Measurements from ENCODE around the gene CHCHD6.

Gene CHCHD6

DNA sequence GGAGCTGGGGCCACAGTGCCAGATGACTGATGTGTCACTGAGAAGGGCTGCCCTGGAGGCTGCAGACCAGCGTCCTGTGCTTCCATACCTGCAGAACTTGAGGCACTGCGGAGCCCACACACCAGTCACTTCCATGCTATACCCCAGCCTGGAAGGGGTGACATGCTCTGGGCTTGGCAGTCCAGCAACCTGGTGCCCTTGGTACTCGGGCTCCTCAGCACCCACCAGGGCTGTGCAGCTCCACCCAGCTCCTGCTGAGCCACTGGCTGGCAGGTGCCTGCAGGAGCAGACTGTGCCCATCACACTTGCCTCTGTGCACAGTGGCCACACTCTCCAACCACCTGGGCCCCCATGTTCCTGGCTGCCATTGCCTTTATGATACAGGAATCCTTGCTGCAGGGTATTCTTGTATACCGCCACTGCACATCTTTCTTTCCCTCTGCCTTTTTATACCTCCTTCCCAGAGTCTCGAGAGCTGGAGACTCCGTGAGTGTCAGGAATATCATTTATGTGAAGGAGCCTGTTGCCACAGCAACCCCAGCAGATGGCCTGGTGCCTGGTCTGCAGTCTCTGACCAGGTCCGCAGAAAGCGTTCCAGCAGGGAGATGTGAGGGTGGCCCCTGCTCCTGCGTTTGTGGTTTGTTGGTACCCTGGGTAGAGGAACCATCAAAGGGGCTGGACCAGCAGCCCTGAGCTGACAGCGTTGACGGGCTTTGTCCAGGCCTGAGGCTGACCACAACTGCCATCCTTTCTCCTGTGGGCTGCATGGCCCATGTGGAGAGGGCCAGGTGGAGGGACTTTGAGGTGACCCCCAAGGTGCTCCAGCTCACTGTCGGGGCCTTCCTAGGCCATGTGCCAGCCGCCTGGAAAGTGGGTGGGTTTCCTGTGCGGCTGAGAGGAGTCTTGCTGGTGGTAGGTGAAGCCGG is 185.5 kb downstream of the CHCHD6 start:
- DNase-seq, result peak in 1 of 2 donors; percentile 47
- intact Hi-C loops (cut with DNase I; ENCODE audit: low total_unique reads), result no loop called here
- Histone ChIP-seq H3K27me3 (no peaks in the 10 kb centered on the region), H3K27ac (no peak overlapping the region), H3K4me3 (no peak overlapping the region), H3K36me3 (no peaks in the 10 kb centered on the region), H3K9me3 (no peaks in the 10 kb centered on the region), H3K4me1 (no peaks in the 10 kb centered on the region)
- TF ChIP-seq, protein P1, sequence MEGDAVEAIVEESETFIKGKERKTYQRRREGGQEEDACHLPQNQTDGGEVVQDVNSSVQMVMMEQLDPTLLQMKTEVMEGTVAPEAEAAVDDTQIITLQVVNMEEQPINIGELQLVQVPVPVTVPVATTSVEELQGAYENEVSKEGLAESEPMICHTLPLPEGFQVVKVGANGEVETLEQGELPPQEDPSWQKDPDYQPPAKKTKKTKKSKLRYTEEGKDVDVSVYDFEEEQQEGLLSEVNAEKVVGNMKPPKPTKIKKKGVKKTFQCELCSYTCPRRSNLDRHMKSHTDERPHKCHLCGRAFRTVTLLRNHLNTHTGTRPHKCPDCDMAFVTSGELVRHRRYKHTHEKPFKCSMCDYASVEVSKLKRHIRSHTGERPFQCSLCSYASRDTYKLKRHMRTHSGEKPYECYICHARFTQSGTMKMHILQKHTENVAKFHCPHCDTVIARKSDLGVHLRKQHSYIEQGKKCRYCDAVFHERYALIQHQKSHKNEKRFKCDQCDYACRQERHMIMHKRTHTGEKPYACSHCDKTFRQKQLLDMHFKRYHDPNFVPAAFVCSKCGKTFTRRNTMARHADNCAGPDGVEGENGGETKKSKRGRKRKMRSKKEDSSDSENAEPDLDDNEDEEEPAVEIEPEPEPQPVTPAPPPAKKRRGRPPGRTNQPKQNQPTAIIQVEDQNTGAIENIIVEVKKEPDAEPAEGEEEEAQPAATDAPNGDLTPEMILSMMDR (IDR thresholded peaks at IDR 0.05), result no peak

DNA sequence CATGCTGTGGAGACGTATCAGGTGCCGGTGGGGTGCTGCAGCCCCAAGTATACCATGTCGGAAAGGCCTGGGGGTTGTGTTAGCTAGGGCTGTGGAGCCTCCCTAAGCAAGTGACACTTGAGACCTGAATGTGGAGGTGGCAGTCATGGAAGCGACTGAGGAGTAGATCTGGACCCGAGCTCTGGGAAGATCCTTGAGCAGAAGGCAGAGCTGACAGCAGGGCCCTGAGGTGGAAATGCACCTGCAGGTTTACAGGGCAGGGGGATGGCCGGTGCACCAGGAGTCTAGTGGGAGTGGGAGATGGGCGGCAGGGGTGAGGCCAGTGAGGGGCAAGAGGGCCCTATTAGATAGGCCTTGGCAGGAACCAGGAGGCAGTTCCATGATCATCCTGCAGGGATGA is 187.1 kb downstream of the CHCHD6 start:
- Histone ChIP-seq H3K4me1 (peaks cover 0 to 14% (median 11%) of the 10 kb centered on the region in 4 donors), H3K9me3 (no peaks in the 10 kb centered on the region), H3K4me3 (no peak overlapping the region), H3K27me3 (no peaks in the 10 kb centered on the region), H3K36me3 (no peaks in the 10 kb centered on the region), H3K27ac (no peak overlapping the region)
- intact Hi-C loops (cut with DNase I; ENCODE audit: low total_unique reads), result no loop called here
- DNase-seq, result peak in 1 of 2 donors; percentile 21
- TF ChIP-seq, protein P1 (IDR thresholded peaks at IDR 0.05), result no peak

DNA sequence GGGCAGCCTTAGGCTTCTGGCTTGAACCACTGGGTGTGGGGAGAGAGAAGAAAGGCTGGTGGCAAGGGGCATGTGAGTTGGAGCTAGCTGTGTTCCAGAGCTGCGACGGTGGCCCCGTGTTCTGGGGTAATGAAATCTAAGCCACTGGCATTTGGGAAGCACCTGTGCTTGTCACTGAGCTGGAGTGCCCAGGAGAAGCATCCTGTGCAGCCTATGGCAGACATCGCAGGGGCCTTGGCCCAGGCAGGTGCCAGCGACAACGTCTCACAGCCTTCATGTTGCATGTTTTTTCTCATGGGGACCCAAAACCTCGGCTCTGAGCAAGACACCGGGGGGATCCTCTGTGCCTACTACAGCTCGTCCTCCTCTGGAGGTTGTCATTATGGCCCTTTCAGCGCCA is 187.8 kb downstream of the CHCHD6 start:
- TF ChIP-seq, protein P1 (IDR thresholded peaks at IDR 0.05), result no peak
- intact Hi-C loops (cut with DNase I; ENCODE audit: low total_unique reads), result no loop called here
- peak in 1 of 2 donors; percentile 53 for DNase-seq
- H3K4me1 ChIP-seq, result peaks cover 0 to 20% (median 11%) of the 10 kb centered on the region in 4 donors
- no peaks in the 10 kb centered on the region for H3K9me3 ChIP-seq
- H3K27me3 ChIP-seq, result no peaks in the 10 kb centered on the region
- no peak overlapping the region for H3K4me3 ChIP-seq
- no peaks in the 10 kb centered on the region for H3K36me3 ChIP-seq
- H3K27ac ChIP-seq, result no peak overlapping the region

DNA sequence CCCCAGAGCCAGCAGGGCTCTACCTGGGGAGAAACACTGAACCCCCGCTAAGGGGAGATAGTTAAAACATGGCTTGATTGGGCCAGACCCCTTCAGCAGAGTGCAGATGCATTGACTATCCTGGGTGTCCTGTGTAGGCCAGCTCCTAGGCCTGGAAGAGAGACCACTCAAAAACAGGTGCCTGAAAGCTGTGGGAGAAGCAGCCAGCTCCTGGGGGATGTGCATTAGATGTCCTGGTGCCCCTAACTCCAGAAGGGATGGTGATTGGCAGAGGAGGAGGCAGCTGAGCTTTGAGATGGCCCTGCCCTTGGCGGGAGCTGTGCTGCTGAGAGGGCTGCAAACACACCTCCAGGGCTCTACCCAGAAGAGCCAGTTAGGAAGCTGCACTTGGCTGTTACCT is 189.6 kb downstream of the CHCHD6 start:
- peaks cover 0 to 22% (median 11%) of the 10 kb centered on the region in 4 donors for H3K4me1 ChIP-seq
- no peaks in the 10 kb centered on the region for H3K9me3 ChIP-seq
- no peaks in the 10 kb centered on the region for H3K27me3 ChIP-seq
- H3K36me3 ChIP-seq, result no peaks in the 10 kb centered on the region
- H3K4me3 ChIP-seq, result no peak overlapping the region
- peak in 1 of 2 donors; percentile 34 for DNase-seq
- TF ChIP-seq, protein P1 (IDR thresholded peaks at IDR 0.05), result no peak
- intact Hi-C loops (cut with DNase I; ENCODE audit: low total_unique reads), result no loop called here
- H3K27ac ChIP-seq, result no peak overlapping the region

DNA sequence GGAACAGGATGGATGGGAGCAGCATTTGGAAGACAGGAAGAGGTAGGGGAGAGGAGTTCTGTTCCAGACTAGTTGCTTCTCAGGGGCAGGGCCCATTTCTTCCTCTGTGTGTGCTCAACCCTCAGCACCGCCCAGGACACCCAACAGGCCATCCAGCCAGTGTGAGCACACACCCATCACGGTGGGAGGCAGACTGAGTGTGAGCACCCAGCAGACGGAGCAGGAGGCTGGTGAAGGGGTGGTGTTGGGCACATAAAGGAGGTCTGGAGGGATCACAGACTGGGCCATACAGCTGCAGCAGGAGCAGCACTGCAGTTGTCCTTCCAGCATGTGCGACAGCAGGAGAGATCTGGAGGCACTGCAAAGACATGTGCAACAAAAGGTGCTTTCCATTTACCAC is 190.4 kb downstream of the CHCHD6 start:
- H3K9me3 ChIP-seq, result no peaks in the 10 kb centered on the region
- H3K36me3 ChIP-seq, result no peaks in the 10 kb centered on the region
- intact Hi-C loops (cut with DNase I; ENCODE audit: low total_unique reads), result no loop called here
- H3K27ac ChIP-seq, result no peak overlapping the region
- no peak overlapping the region for H3K4me3 ChIP-seq
- DNase-seq, result peak in 1 of 2 donors; percentile 37
- TF ChIP-seq, protein P1 (IDR thresholded peaks at IDR 0.05), result no peak
- H3K27me3 ChIP-seq, result no peaks in the 10 kb centered on the region
- H3K4me1 ChIP-seq, result peaks cover 0 to 22% (median 11%) of the 10 kb centered on the region in 4 donors
